H1 (cell line): ENCODE data around the gene AGBL1. TPM values are rescaled to one million over a fixed set of nuclear protein-coding genes. Genes with fewer than 3 reads are reported as not detected.

ENCODE experiments used
- CTCF ChIA-PET: fragments of 300-600 bp; sonication (Branson Sonifier 250); formaldehyde crosslinking; loops from one replicate; lab custom pipeline; 2021; ENCODE audit not compliant: partially characterized antibody; lab: Charles Lee
- POLR2A ChIA-PET: fragments of 300-600 bp; sonication (Branson Sonifier 250); formaldehyde crosslinking; loops from one replicate; lab custom pipeline; 2021; ENCODE audit warnings: inconsistent platforms; ENCODE audit not compliant: partially characterized antibody; lab: Charles Lee
- DNase-seq, 2 experiments: peaks; one replicate each; pipeline versions ENCODE4 v3.0.0 to v3.0.0-alpha.2; 2010 to 2022; ENCODE audit warnings: low spot score in 2 of 2, low read depth in 1 of 2, mixed read lengths in 1 of 2
- FAIRE-seq: peaks from 2 replicates; lab custom pipeline; 2011; peaks lifted over from hg19 to GRCh38; lab: Jason Lieb, UNC
- H2AFZ ChIP-seq: 2 replicates; pipeline ENCODE4 v1.8.1; 2012; ENCODE audit warnings: low read length, inconsistent platforms
- H2AK5ac ChIP-seq: 2 replicates; pipeline ENCODE4 v1.6.1; 2013; ENCODE audit warnings: low read depth, low read length
- H2BK120ac ChIP-seq: replicated peaks from 2 replicates; pipeline ENCODE3; 2013; ENCODE audit warnings: low read depth, low read length, inconsistent platforms
- H2BK12ac ChIP-seq: 2 replicates; pipeline ENCODE4 v1.6.1; 2013; ENCODE audit warnings: low read depth, low read length
- H2BK15ac ChIP-seq: 2 replicates; pipeline ENCODE4 v1.6.1; 2013; ENCODE audit warnings: low read length
- H2BK20ac ChIP-seq: 2 replicates; pipeline ENCODE4 v1.6.1; 2013; ENCODE audit warnings: low read length
- H2BK5ac ChIP-seq: 2 replicates; pipeline ENCODE4 v1.6.1; 2013; ENCODE audit warnings: low read depth, low read length
- H3K14ac ChIP-seq: 2 replicates; pipeline ENCODE4 v1.6.1; 2013; ENCODE audit warnings: inconsistent platforms; ENCODE audit not compliant: insufficient read length
- H3K18ac ChIP-seq: 2 replicates; pipeline ENCODE4 v1.6.1; 2013; ENCODE audit warnings: low read length; ENCODE audit errors: extremely low read depth
- H3K23ac ChIP-seq: 2 replicates; pipeline ENCODE4 v1.6.1; 2013; ENCODE audit warnings: inconsistent platforms; ENCODE audit not compliant: insufficient read length
- H3K23me2 ChIP-seq: 2 replicates; pipeline ENCODE4 v1.6.1; 2013; ENCODE audit warnings: low read depth, low read length
- H3K27ac ChIP-seq: 2 replicates; pipeline ENCODE4 v1.6.1; 2011; ENCODE audit warnings: low read depth, low read length, inconsistent platforms
- H3K27me3 ChIP-seq, 4 experiments: replicated peaks in 1 of 4; 1 replicate in 1 of 4; 2 replicates in 3 of 4; pipeline versions ENCODE4 v1.6.1 to v1.8.1; 2011 to 2013; ENCODE audit warnings: low read length in 3 of 4, mild to moderate bottlenecking in 3 of 4, inconsistent platforms in 2 of 4, mixed read lengths in 2 of 4, moderate library complexity in 1 of 4; ENCODE audit not compliant: control insufficient read depth in 3 of 4, insufficient read depth in 3 of 4; ENCODE audit errors: extremely low read depth in 1 of 4
- H3K36me3 ChIP-seq, 4 experiments: 2 replicates each; pipeline versions ENCODE4 v1.6.1 to v1.8.1; 2011 to 2013; ENCODE audit warnings: mild to moderate bottlenecking in 4 of 4, low read length in 3 of 4, moderate library complexity in 2 of 4, control low read depth in 1 of 4, inconsistent platforms in 1 of 4; ENCODE audit not compliant: insufficient read depth in 4 of 4, control insufficient read depth in 2 of 4
- H3K4ac ChIP-seq: replicated peaks from 2 replicates; pipeline ENCODE3; 2013; ENCODE audit warnings: low read length, low read depth, mixed read lengths, inconsistent platforms; ENCODE audit not compliant: insufficient read length
- H3K4me1 ChIP-seq, 4 experiments: replicated peaks in 1 of 4; 1 replicate in 1 of 4; 2 replicates in 3 of 4; pipeline versions ENCODE4 v1.6.1 to v1.8.1; 2011 to 2013; ENCODE audit warnings: low read length in 3 of 4, inconsistent platforms in 2 of 4, mixed read lengths in 1 of 4; ENCODE audit not compliant: insufficient read depth in 4 of 4, control insufficient read depth in 3 of 4
- H3K4me2 ChIP-seq, 2 experiments: 2 replicates each; pipeline versions ENCODE4 v1.6.1 to v1.8.1; 2011 to 2013; ENCODE audit warnings: low read depth in 2 of 2, low read length in 2 of 2, control low read depth in 1 of 2, inconsistent platforms in 1 of 2, mild to moderate bottlenecking in 1 of 2; ENCODE audit not compliant: insufficient read depth in 1 of 2
- H3K4me3 ChIP-seq, 4 experiments: fragments of 200-600, 300-600 bp in 1 of 4; sonication (generic), shearing (Covaris generic), sonication (Bioruptor Twin) in 1 of 4; 2 replicates each; pipeline versions ENCODE4 v1.5.1 to v1.8.1; 2011 to 2016; ENCODE audit warnings: low read length in 4 of 4, low read depth in 3 of 4, control low read depth in 2 of 4, inconsistent platforms in 2 of 4, mild to moderate bottlenecking in 2 of 4, mixed read lengths in 1 of 4, moderate library complexity in 1 of 4; ENCODE audit not compliant: insufficient read depth in 2 of 4; ENCODE audit errors: extremely low read depth in 1 of 4
- H3K56ac ChIP-seq: replicated peaks from 2 replicates; pipeline ENCODE3; 2013; ENCODE audit warnings: low read depth, mild to moderate bottlenecking, mixed read lengths, low read length, inconsistent platforms; ENCODE audit not compliant: insufficient read length
- H3K79me1 ChIP-seq: 2 replicates; pipeline ENCODE4 v1.6.1; 2013; ENCODE audit warnings: low read depth, low read length, control low read depth
- H3K79me2 ChIP-seq, 2 experiments: 2 replicates each; pipeline versions ENCODE4 v1.6.1 to v1.8.1; 2012 to 2013; ENCODE audit warnings: low read length in 2 of 2, mild to moderate bottlenecking in 2 of 2, inconsistent platforms in 1 of 2; ENCODE audit not compliant: insufficient read depth in 2 of 2, control insufficient read depth in 1 of 2
- H3K9ac ChIP-seq, 4 experiments: replicated peaks in 1 of 4; 1 replicate in 1 of 4; 2 replicates in 3 of 4; pipeline versions ENCODE4 v1.6.1 to v1.8.1; 2011 to 2013; ENCODE audit warnings: low read depth in 3 of 4, low read length in 3 of 4, control low read depth in 2 of 4, mild to moderate bottlenecking in 2 of 4, moderate library complexity in 2 of 4, inconsistent platforms in 1 of 4; ENCODE audit errors: extremely low read depth in 1 of 4
- H3K9me3 ChIP-seq, 2 experiments: 2 replicates each; pipeline versions ENCODE4 v1.6.1 to v1.8.1; 2012 to 2013; ENCODE audit warnings: mild to moderate bottlenecking in 2 of 2, moderate library complexity in 2 of 2, control low read depth in 1 of 2, inconsistent platforms in 1 of 2, low read depth in 1 of 2, low read length in 1 of 2, mixed read lengths in 1 of 2; ENCODE audit not compliant: insufficient read depth in 2 of 2
- H4K20me1 ChIP-seq, 2 experiments: replicated peaks in 1 of 2; 2 replicates each; pipeline versions ENCODE3 to v1.8.1; 2011 to 2013; ENCODE audit warnings: inconsistent platforms in 2 of 2, low read length in 2 of 2, mild to moderate bottlenecking in 1 of 2; ENCODE audit not compliant: insufficient read depth in 2 of 2, control insufficient read depth in 1 of 2
- H4K5ac ChIP-seq: 2 replicates; pipeline ENCODE4 v1.6.1; 2013; ENCODE audit warnings: low read length, low read depth, mixed read lengths, inconsistent platforms; ENCODE audit not compliant: insufficient read length
- H4K8ac ChIP-seq: 2 replicates; pipeline ENCODE4 v1.8.0; 2013; ENCODE audit warnings: mild to moderate bottlenecking, moderate library complexity, low read length, inconsistent platforms; ENCODE audit not compliant: insufficient read depth; ENCODE audit errors: extremely low read depth
- H4K91ac ChIP-seq: replicated peaks from 2 replicates; pipeline ENCODE3; 2013; ENCODE audit warnings: low read length, mixed read lengths, inconsistent platforms; ENCODE audit not compliant: insufficient read length
- MAFK ChIP-seq: IDR thresholded peaks from 2 replicates; pipeline ENCODE4 v1.6.1; 2012; ENCODE audit warnings: low read depth, mild to moderate bottlenecking, improper control_type of control experiment, low read length
- RNF2 ChIP-seq: fragments of 200-900, 300-1000 bp; sonication (generic); IDR thresholded peaks from 2 replicates; pipeline ENCODE4 v1.7.1; 2016; ENCODE audit warnings: borderline replicate concordance, low read depth, mild to moderate bottlenecking, antibody characterized with exemption, low read length; ENCODE audit not compliant: poor library complexity, severe bottlenecking; ENCODE audit errors: missing control alignments
- WGBS, 2 experiments: shearing (Covaris generic) in 1 of 2; methylation state at CpG; one replicate each; pipeline versions ENCODE4 v1.1.6 to v1.1.7; 2013 to 2015; ENCODE audit warnings: low lambda C conversion rate in 2 of 2, mixed read lengths in 2 of 2, inconsistent platforms in 1 of 2, low coverage in 1 of 2, missing lambda C conversion rate in 1 of 2; ENCODE audit not compliant: insufficient replicate concordance in 2 of 2, insufficient coverage in 1 of 2, insufficient read length in 1 of 2; ENCODE audit errors: extremely low coverage in 1 of 2, missing lambda C conversion rate in 1 of 2; 5-methylcytosine and 5-hydroxymethylcytosine counted together
- polyA plus RNA-seq, 7 experiments: library from polyadenylated mRNA; depleted of rRNA in 3 of 7; stranded (reverse) in 5 of 7; unstranded in 2 of 7; fragments of >200 nt in 5 of 7; fragments of 200-250 nt in 2 of 7; gene quantifications; 1 replicate in 5 of 7; 2 replicates in 1 of 7; 4 replicates in 1 of 7; pipeline versions ENCODE4 v1.2.1 to v1.2.3, GENCODE V29; 2011 to 2013; ENCODE audit warnings: missing spikeins in 2 of 7, mixed read lengths in 2 of 7
- total RNA-seq: library from RNA; stranded (reverse); fragmentation: NEBNext Ultra II Directional; extraction: Animal tissue kit (Norgen Biotek cat#: 25700); gene quantifications from 2 replicates; pipeline ENCODE4 v1.2.1, GENCODE V29; 2021

The AGBL1 gene
- total and polyA plus RNA-seq, 2 of the 8 experiments (the other 6 are each of a cell fraction or from before 2014, with no cell fraction given) = not detected

GRCh38 chr15:86296769-86297168, 217.1 kb downstream of the AGBL1 start:
- H3K56ac ChIP-seq = no peak overlapping the region
- no peak overlapping the region for H2BK12ac ChIP-seq
- no peaks in the 10 kb centered on the region for H3K23me2 ChIP-seq
- H2BK20ac ChIP-seq = no peak overlapping the region
- no peak overlapping the region for H2AK5ac ChIP-seq
- peaks cover 0 to 13% (median 7%) of the 10 kb centered on the region in 4 experiments; a peak in 4 of 7 replicates for H3K4me1 ChIP-seq
- no peaks in the 10 kb centered on the region for H4K20me1 ChIP-seq
- H3K4me2 ChIP-seq = no peak overlapping the region
- no peaks in the 10 kb centered on the region for H3K79me2 ChIP-seq
- H3K27ac ChIP-seq = no peak overlapping the region
- H2BK5ac ChIP-seq = no peak overlapping the region
- H4K91ac ChIP-seq = no peak overlapping the region
- H3K4ac ChIP-seq = no peak overlapping the region
- ChIA-PET POLR2A (no interaction called here), CTCF (interaction anchor here (0.7 to 1.6 kb wide), 4 partner anchors 19 to 108 kb away, joined by 3 to 5 read pairs (median 3); no protein-coding TSS in a partner anchor)
- H3K4me3 ChIP-seq = no peak overlapping the region
- DNase-seq (no peak), FAIRE-seq (no peak)
- 83% methylated on average over 2 of the region's 2 CpGs; no CpG with 5 or more reads in 1 of the 2 experiments for WGBS, 2 experiments
- TF ChIP-seq MAFK = no peak
- no peak for TF ChIP-seq RNF2
- no peak overlapping the region for H3K18ac ChIP-seq
- H2AFZ ChIP-seq = no peak overlapping the region
- H4K8ac ChIP-seq = no peak overlapping the region
- no peak overlapping the region for H4K5ac ChIP-seq
- H2BK120ac ChIP-seq = no peak overlapping the region
- no peak overlapping the region for H2BK15ac ChIP-seq
- no peaks in the 10 kb centered on the region for H3K36me3 ChIP-seq
- H3K14ac ChIP-seq = no peak overlapping the region
- H3K9me3 ChIP-seq = no peaks in the 10 kb centered on the region
- no peaks in the 10 kb centered on the region for H3K27me3 ChIP-seq
- no peaks in the 10 kb centered on the region for H3K79me1 ChIP-seq
- H3K9ac ChIP-seq = no peak overlapping the region
- no peak overlapping the region for H3K23ac ChIP-seq
